Measurements from ENCODE around the gene TNFRSF8.

The TNFRSF8 gene

DNA sequence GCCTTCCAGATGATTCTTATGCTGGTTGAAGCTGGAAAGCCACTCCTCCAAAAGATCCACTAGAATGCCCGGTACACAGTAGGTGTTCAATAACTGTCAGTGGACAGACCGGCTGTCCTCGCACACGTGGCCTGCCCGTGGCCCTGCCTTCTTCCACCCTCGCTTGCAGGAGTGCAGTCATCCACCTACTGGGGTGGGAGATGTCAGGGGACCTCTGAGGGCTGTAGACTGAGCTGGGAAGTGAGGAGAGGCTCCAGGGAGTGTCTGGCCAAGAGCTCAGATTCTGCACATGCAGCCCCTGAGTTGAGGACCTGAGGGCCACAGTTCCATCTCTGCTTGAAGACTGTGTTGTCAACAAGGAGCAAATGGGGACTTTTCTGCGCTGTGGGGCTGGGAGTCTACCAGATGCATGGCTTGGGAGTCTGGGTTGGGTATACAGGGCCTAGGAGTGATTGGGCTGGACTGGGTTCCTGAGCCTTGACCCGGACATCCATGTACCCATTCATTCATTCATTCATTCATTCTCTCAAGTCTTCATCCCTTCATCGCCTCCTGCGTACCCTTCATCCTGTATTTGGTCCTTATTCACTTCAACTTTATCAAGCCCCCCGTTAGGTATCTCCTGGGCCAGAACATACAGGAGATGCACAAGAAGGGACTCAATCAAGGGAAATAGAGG is 99.5 kb downstream of the TNFRSF8 start:
- DNase-seq, result no peak

DNA sequence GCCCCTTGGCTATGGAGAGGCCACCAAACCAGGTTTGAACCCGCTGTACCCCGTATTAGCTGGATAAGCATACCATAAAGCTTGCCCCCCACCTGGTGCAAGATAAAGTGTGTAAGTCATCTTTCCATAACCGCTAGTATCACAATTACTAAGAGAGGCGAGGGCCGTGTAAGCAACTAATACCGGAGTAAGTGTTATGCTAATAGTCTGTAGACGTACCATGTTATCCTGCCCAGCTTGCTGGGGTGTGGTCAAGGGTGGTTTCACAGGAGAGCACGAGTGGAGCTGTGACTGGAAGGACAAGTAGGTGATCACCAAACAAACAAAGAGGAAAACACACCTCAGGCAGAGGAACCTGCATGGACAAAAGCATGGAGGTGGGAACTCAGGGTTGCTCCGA is 100.1 kb downstream of the TNFRSF8 start:
- DNase-seq, result no peak

DNA sequence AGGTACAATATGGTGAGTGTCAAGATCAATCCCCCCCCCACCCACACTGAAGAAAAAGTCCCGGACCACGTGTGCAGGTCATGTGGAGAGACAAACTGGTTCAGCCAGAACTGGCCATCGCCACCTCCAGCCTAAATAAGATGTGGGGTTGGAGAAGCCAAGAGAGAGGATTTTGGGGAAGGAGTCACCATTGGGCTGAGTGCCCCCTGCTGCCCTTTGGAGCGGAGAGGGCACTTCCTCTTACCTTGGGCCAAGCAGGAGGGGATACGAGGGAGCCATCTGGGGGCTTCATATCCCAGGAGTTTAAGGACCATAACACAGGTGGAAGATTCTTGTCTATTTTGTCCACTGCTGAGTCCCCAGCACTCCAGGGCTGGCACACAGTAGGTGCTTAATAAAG is 101.1 kb downstream of the TNFRSF8 start:
- no peak for DNase-seq

DNA sequence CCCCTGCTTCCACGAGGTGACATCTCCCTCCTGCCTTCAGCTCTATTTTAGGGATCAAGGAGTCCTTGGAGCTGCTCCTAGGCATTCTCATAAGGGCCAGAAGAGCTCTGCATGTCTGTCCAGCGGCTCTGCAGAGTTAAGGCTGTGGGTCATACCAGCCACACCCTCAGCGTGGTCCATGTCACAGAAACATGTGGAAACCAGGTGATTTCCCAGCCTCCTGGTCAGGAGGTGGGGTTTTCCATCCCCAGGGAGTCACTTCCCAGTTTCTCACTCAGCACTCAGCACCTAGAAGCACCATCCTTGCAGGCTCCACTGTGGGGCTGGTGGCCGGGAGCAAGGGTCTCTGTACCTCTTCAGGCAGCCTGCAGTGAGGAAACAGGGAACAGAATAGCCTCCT is 102.2 kb downstream of the TNFRSF8 start:
- DNase-seq, result no peak

DNA sequence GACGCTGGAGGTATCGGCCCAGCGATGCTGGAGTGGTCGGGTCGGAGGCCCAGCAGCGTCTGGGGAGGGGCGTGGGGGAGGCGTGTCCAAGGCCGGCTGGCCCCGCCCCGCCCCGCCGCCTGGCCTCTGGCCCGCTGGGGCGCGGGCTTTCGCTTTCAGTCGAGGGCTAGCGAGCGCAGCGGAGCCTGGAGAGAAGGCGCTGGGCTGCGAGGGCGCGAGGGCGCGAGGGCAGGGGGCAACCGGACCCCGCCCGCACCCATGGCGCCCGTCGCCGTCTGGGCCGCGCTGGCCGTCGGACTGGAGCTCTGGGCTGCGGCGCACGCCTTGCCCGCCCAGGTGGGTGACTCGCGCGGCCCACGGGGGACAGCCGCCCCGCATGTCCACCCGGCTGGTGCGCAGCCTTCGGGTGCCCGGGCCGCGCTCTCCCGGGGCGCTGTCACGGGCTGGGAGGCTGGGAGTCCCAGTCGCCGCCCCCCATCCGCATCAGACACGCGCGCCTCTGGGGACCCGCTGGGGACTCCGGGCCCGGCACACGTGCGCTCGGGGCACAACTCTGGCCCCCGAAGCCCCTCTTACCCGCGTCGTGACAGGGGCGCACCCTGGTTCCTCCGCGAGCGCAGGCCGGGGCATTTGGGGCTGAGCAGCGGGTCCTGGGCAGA is 103.9 kb downstream of the TNFRSF8 start, which contains the start of gene TNFRSF1B:
Gene TNFRSF1B (plus strand): TSS at position 158 of the 659 bp plus-strand sequence. CDS start 101 bp downstream, at position 259.
- DNase-seq, result peak; percentile 55

DNA sequence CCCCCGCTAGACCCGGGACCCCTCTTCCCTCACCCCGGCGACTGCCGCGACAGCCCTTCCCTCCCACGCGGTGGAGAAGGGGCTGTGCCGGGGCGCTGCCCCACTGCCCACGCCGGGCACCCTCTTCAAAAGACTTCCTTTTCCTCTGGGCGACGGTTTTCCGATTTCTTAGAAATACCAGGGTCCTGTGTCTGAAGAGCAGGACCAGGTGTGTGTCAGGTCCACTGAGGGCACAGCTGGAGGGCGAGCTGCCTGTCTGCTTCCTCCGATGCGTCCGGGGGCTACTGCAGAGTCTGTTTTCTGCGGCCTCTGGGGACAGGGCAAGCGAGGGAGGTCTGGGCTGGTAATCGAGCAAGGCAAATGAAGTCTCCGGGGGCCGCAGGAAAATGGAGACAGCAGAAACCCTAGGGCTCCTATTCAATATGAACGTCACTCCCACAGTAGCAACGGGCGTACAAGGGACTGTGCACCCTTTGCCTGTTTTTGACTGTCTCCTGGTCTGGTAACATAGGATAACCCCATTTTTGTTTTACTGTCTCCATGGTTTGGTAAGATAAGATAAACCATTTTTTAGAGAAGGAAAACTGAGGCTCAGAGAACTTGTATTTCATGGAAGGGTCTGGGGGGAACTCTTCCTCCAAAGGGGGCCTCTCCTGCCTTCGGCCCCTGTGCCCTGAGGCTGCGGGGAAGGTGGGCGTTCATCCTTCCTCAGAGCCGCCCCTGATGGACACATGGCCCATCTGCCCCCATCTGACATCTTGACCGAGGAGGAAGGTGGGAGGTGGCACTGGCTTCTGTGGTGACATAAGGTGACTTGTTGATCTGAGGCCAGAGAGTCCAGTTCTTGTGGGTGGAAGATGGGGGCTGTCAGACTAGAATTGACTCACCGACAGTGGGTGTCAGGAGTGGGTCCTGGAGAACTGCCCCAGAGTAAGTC is 104.7 kb downstream of the TNFRSF8 start:
- no peak for DNase-seq

DNA sequence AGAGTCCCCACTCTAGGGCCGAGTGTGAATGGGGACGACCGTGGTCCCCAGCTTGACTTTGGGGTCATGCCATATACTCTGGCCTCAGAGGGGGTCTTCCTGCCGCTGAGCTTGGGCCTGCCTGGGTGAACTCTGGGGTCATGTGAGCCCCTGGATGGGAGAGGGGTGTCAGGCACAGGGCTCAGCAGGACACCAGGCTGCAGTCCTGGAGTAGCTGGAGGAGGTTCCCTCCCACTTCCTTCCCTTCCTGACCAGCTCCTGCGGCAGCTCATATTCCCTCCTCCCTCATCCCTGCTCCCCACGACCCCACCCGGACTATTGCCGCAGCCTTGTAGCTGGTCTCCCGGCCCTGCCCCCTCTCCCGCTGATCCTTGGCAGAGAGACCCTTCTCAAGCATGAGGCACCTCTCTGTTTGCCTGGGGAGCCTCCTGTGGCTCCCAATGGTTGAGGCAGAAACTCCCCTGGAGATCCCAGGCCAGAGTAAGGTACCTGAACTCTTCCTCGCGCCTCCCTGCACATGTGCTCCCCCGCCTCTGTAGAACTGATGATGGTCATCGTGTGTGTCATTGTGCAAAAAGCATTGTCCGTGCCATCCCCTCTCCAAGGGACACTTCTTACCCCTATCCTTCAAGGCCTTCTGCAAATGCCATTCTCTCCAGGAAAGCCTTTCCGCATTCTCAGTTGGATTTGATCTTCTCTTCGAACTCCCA is 105.5 kb downstream of the TNFRSF8 start:
- DNase-seq, result no peak

DNA sequence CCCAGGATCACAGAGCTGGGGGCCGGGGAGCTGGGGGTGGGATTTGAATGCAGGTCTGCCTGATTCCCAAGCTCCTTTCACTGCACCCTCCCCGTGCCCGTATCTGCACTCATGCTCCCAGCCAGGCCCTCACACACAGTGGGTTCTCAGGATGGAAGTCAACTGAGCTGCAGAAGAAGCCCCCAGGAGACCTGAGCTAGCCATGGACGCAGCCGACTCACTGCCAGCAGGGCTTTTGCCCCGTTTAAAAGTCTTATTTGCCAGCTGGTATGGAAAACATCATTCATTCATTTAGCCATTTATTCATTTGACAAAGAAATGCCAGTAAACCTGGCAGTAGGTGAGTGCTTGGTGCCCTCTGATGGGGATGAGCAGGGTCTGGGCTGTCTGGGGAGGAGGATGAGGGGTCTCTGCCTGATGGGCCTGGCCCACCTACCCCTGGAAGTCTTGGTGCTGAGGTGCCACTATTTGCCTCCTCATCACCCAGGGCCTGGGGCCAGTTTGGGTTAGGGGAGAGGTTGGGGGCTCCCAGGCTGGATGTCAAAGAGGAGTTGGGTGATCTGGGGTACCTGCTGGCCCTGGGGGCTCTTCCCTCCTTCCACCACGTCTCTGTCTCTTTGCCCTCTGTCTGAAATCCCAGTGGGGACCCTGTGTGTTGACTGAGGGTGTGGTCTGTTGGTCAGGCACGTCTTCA is 106.5 kb downstream of the TNFRSF8 start:
- no peak for DNase-seq

DNA sequence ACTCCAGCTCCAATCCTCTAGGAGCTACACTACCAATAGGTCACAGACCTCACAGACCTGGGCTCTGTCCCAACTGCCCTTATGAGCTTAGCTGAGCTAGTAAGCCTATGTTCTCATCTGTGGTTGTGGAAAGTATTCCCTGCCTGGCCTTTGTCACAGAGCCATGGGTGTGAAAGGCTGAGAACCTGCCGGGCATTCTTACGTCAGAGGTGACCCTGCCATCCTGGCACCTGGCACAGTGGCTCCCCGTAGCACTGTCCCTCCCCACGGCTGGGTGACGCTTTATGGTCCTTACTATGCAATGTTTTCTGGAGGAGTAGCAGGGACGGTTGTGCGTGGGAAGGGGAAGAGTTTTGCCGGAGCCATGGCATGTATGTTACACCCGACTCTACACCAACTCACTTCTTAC is 107.2 kb downstream of the TNFRSF8 start:
- no peak for DNase-seq

DNA sequence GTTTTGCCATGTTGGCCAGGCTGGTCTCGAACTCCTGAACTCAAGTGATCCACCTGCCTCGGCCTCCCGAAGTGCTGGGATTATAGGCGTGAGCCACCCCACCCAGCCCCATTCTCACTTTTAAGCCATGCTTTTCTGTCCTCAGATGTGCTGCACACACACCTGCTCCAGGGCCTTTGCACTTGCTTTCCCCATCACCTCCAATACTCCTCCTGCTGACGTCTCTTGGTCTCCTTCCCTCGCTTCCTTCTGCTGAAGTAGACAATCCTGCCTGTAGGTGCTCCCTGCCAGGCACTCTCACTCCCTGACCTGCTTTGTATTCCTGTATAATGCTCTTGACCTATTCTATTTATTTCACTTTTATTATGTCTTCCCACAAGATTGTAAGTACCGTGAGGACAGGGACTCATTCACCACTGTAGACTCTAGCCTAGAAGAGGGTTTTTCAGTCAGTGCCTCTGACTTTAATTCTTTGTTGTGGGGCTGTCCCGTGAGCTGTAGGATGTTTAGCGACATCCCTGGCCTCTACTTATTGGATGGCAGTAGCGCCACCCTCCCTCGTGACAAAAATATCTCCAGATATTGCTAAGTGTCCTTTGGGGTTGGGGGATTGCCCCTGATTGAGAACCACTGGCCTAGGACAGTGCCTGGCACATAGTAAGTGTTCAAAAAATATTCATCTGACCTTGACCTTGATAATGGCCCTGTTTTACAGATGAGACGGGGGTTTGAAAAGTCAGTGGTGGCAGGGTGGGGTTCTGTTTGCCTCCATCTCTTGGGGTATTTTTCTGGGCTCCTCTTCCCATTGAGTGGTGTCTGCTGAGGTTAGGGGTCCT is 108.3 kb downstream of the TNFRSF8 start:
- DNase-seq, result no peak

DNA sequence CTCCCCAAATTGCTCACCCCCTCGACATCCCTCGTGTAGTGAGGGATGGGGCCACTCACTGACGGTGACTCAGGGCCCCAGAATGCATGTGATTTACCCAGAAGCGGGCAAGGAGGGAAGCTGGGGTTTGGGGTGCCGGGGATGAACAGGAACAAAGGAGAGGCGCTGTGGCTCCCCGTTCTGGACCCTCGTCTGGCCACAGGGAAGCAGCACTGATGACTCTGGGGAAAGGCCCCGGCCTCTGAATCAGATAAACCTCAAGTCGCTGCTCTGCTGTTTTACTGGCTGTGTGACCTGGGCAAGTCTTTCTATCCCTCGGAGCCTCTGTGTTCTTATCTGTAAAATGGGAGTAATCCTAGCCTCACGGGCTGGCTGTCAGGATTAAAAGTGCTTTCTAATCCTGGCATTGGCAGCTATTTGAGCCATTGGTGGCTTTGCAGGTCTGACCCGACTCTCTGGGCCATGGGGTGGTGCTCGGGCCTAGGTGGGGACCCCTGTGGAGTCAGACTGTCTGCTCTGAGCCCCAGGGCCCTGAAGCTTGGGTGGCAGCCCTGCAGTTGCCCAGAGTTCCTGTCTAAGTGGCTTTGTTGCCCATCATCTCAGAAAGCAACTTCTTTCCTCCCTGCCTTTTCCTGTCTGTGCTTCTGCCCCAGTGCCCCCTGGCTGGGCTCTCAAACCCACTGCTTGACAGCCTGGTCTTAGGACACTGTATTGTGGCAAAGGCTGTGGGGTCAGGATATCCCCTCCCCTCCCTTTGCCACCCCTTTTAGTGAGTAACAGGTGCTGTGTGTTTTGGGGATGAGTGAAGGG is 109.1 kb downstream of the TNFRSF8 start:
- DNase-seq, result no peak

DNA sequence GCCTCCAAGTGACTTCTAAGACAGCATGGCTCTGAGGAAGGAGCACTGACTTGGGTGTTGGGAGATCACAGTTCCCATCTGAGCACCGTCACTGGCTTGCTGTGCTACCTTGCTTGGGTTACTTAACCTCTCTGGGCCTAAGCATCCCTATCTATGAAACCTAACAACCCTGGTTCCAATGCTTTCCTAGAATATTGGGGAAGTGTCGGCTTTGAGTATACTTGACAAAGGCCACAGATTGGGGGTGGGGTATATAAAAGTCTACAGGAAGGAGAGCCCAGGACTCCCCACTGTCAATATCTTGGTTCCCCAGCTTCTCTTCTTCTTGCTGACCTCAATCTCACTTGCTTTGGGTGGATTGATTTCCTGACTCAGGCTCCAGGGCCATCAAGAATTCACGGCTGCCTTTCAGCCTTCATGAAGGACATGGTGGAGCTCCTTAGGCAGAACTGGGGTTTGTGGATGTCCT is 110.0 kb downstream of the TNFRSF8 start:
- no peak for DNase-seq

DNA sequence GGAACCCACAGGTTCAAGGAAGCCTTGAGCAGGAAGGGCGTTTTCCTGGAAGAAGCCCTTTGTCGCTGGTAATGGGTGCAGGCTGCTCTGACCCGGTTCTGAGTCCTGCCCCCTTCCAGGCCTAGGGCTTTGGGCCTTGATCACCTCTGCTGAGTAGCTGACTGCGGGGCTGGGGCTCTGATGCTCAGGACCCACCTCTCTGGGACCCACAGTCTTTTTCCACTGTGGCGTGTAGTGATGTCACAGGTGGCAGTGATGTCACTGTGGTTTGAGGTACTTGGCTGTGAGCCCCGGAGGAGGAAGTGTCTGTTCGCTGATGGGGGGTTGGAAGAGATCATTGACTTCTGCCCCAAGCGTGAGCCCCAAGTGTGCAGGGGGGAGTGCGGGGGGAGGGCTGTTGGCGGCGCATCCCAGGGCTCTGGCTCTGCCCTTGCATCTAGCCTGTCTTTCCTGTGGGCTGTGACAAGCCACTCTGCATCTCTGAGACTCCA is 110.6 kb downstream of the TNFRSF8 start:
- peak; percentile 94 for DNase-seq

DNA sequence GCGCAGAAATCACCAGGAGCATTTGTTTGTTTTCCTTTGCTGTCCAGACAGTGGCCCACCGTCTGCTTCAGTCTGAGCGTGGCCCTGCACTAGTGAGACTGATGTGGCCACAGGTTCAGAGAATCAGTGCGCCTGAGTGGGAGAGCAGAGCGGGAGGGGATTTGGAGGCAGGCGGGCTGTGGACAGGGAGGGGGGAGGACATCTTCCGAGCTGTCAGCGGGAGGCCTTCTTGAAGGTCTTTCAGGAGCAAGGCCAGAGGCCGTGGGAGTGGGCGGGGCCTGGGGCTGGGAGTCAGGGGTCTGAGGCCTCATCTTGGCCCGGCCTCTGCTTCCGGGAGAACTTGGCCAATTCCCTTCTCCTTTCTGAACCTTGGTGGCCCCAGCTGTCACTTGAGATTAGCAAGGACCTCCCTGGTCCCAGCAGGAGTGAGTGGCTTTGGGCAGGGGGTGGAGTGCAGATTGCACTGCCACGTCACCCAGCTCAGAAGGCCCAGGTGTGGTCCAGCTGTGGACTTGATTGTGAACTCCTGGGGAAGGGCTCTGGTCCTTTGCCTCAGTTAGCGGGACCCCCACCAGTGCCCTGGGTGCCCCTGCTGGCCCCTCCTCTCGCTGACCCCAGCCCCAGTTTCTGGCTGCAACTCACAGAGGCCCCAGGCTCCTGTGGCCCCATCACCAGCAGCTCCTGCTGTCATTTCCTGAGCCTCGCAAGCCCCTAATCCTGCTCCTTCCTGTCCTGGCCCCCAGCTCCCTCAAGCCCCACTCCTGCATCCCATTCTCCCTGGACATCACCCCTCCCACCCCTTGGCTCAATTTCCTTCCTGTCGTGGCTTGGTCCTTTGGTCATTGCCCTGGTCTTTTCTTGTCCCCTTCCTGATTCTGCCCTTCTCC is 112.1 kb downstream of the TNFRSF8 start:
- no peak for DNase-seq

DNA sequence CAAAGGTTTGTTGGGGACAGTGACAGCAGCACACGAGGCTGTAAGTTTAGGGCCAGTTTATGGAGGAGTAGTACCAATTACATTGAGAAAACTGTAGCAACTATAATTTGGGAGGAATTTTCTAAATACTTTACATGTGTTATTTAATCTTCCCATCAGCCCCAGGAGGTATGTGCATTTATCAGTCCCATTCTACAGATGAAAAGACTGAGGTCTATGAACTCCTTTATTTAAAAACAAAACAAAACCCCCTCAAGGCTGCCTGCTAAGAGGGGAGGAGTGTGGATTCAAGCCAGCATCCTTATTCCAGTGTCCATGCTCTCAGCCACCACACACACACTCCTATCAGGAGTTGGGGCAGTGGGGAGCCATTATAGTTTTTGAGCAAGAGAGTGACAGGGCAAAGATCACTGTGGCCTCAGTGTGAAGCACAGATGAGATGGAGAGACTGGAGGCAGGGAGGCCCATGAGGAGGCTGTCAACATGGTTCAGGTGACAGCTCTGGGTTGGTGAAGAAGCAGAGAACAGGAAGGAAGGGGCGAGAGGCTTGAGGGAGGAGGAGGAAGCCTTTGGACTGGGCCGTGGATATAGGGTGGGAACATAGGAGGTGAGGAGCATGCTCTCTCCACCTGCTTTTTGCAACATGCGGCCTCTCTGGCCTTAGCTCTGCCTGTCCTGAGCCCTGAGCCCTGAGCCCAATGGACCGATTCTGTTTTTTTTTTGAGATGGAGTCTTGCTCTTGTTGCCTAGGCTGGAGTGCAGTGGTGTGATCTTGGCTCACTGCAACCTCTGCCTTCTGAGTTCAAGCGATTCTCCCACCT is 113.4 kb downstream of the TNFRSF8 start:
- no peak for DNase-seq

DNA sequence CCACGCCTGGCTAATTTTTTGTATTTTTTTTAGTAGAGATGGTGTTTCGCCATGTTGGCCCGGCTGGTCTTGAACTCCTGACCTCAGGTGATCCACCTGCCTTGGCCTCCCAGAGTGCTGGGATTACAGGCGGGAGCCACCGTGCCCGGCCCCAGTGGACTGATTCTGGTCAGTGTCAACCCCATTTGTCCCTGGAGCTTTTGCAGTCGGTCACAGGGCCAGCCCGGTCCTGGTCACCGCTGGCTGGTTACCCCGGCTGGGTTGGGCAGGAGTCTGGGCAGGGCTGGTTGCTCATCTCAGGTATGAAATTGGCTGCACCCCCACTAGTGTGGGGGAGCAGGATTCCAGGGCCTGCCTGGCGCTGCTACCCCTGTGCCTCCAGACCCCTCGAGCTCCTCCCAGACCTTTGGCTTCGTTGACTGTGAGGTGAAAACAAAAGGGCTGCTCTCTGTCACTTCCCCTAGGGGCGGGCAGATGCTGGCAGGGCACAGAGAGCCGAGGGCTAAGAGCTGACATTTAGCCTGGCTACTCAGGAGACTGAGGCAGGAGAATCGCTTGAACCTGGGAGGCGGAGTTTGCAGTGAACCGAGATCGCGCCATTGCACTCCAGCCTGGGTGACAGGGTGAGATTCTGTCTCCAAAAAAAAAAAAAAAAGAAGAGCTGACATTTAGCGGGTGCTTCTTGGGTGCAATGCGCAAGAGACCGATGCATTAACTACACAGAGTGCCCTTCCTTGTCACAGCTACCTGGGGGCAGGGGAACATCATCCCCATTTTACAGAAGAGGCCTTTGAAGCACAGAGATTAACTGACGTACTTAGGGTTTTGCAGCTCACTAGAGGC is 114.3 kb downstream of the TNFRSF8 start:
- DNase-seq, result no peak

DNA sequence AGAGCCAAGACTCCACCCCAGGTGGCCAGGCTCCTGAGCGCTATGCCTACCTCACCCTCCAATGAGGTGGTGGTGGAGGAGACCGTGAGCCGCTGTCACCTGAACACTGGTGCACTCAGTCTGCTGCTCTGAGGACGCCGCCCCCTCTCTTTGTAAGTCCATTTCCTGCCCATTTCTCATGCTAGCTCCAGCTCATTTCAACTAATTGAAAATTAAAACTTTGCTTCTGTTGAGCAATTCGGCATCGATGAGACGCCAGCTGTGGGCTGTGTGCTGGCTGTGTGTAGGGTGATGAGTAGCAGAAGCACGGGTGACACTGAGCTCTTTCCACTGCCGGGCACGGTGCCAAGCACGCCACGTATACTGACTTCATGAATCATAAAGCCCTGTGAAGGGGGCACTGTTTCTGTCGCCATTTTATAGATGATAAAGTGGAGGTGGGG is 114.9 kb downstream of the TNFRSF8 start:
- peak; percentile 97 for DNase-seq

All from activated CD4-positive, alpha-beta T cell treated with anti-CD3 and anti-CD28 coated beads for 1 hour (primary cell).